Measurements from ENCODE around the gene NFIA.

The NFIA gene

GRCh38 chr1:61330571-61330970, 248.2 kb downstream of the NFIA start:
- DNase-seq (ENCODE audit: low read depth, low spot score), result no peak

- no peak for DNase-seq (ENCODE audit: low read depth, low spot score)
Measured at GRCh38 chr1:61332196-61332753, 249.9 kb downstream of the NFIA start.

- DNase-seq (ENCODE audit: low read depth, low spot score), result no peak
Measured at GRCh38 chr1:61332796-61333195, 250.4 kb downstream of the NFIA start.

GRCh38 chr1:61334718-61335589, 252.6 kb downstream of the NFIA start:
- no peak for DNase-seq (ENCODE audit: low read depth, low spot score)

GRCh38 chr1:61337037-61337436, 254.7 kb downstream of the NFIA start:
- DNase-seq (ENCODE audit: low read depth, low spot score), result no peak

GRCh38 chr1:61337441-61337951, 255.1 kb downstream of the NFIA start:
- DNase-seq (ENCODE audit: low read depth, low spot score), result no peak

- DNase-seq (ENCODE audit: low read depth, low spot score), result no peak
Measured at GRCh38 chr1:61337981-61338848, 255.9 kb downstream of the NFIA start.

- DNase-seq (ENCODE audit: low read depth, low spot score), result no peak
Measured at GRCh38 chr1:61338899-61339298, 256.5 kb downstream of the NFIA start.

GRCh38 chr1:61341426-61341825, 259.1 kb downstream of the NFIA start:
- no peak for DNase-seq (ENCODE audit: low read depth, low spot score)

GRCh38 chr1:61343734-61344420, 261.5 kb downstream of the NFIA start:
- DNase-seq (ENCODE audit: low read depth, low spot score), result no peak

- DNase-seq (ENCODE audit: low read depth, low spot score), result no peak
Measured at GRCh38 chr1:61344696-61345095, 262.3 kb downstream of the NFIA start.

GRCh38 chr1:61348025-61348665, 265.8 kb downstream of the NFIA start:
- no peak for DNase-seq (ENCODE audit: low read depth, low spot score)

- no peak for DNase-seq (ENCODE audit: low read depth, low spot score)
Measured at GRCh38 chr1:61352845-61353435, 270.6 kb downstream of the NFIA start.

- DNase-seq (ENCODE audit: low read depth, low spot score), result no peak
Measured at GRCh38 chr1:61353797-61354406, 271.5 kb downstream of the NFIA start.

GRCh38 chr1:61356016-61356415, 273.7 kb downstream of the NFIA start:
- DNase-seq (ENCODE audit: low read depth, low spot score), result no peak

- DNase-seq (ENCODE audit: low read depth, low spot score), result no peak
Measured at GRCh38 chr1:61356995-61357394, 274.6 kb downstream of the NFIA start.

GRCh38 chr1:61357539-61357938, 275.2 kb downstream of the NFIA start:
- DNase-seq (ENCODE audit: low read depth, low spot score), result no peak

GRCh38 chr1:61358770-61359455, 276.6 kb downstream of the NFIA start:
- DNase-seq (ENCODE audit: low read depth, low spot score), result no peak

- DNase-seq (ENCODE audit: low read depth, low spot score), result no peak
Measured at GRCh38 chr1:61361931-61362330, 279.6 kb downstream of the NFIA start.

GRCh38 chr1:61362351-61362750, 280.0 kb downstream of the NFIA start:
- no peak for DNase-seq (ENCODE audit: low read depth, low spot score)

All from activated CD4-positive, CD25-positive, alpha-beta regulatory T cell treated with anti-CD3 and anti-CD28 coated beads, Interleukin-2, amount 50 U/mL, for 16 hours (primary cell).